HG03196 (cell line): ENCODE results near the gene OXCT1.

Source experiments
- ATAC-seq: cut with Tn5 transposase; IDR thresholded peaks from one replicate; pipeline ENCODE4 v1.9.1; 2021; ENCODE audit not compliant: unreplicated experiment

The OXCT1 gene

GRCh38 chr5:41869724-41870626 lies at the start of gene OXCT1:
TSS of gene OXCT1 (minus strand) at chr5:41870425. CDS start at chr5:41870358, 67 bp downstream.
- peak; percentile 88 for ATAC-seq

GRCh38 chr5:41918105-41918504 lies 47.9 kb upstream of the OXCT1 start:
- ATAC-seq = no peak

GRCh38 chr5:41908374-41909079 lies 38.3 kb upstream of the OXCT1 start:
- ATAC-seq = no peak

GRCh38 chr5:41906151-41906550 lies 35.9 kb upstream of the OXCT1 start:
- ATAC-seq = no peak

- peak; percentile 99 for ATAC-seq
Measured at GRCh38 chr5:41903892-41904799, 33.9 kb upstream of the OXCT1 start, which contains the start of gene RIMOC1. TSS of gene RIMOC1 (plus strand) at chr5:41904344. CDS start at chr5:41904368, 24 bp downstream.

GRCh38 chr5:41903382-41903891 lies 33.2 kb upstream of the OXCT1 start:
- ATAC-seq = no peak

GRCh38 chr5:41896230-41896629 lies 26.0 kb upstream of the OXCT1 start:
- ATAC-seq = no peak

GRCh38 chr5:41893074-41893851 lies 23.0 kb upstream of the OXCT1 start:
- ATAC-seq = no peak

GRCh38 chr5:41892031-41892430 lies 21.8 kb upstream of the OXCT1 start:
- no peak for ATAC-seq

GRCh38 chr5:41891066-41891707 lies 21.0 kb upstream of the OXCT1 start:
- ATAC-seq = no peak

GRCh38 chr5:41885286-41885685 lies 15.1 kb upstream of the OXCT1 start:
- no peak for ATAC-seq

- ATAC-seq = no peak
Measured at GRCh38 chr5:41883936-41884335, 13.7 kb upstream of the OXCT1 start.

- no peak for ATAC-seq
Measured at GRCh38 chr5:41883243-41883642, 13.0 kb upstream of the OXCT1 start.

- no peak for ATAC-seq
Measured at GRCh38 chr5:41882765-41883164, 12.5 kb upstream of the OXCT1 start.

- peak; percentile 70 for ATAC-seq
Measured at GRCh38 chr5:41878643-41879478, 8.6 kb upstream of the OXCT1 start.

- peak; percentile 35 for ATAC-seq
Measured at GRCh38 chr5:41878173-41878572, 7.9 kb upstream of the OXCT1 start.

GRCh38 chr5:41877408-41877807 lies 7.2 kb upstream of the OXCT1 start:
- ATAC-seq = no peak

GRCh38 chr5:41876678-41877077 lies 6.5 kb upstream of the OXCT1 start:
- ATAC-seq = no peak

- ATAC-seq = no peak
Measured at GRCh38 chr5:41875121-41875520, 4.9 kb upstream of the OXCT1 start.
